OCI-LY1 (cell line): Measurements from ENCODE around the gene SON.

ENCODE experiments used
- H2AFZ ChIP-seq: fragments of 200-600 bp; sonication (generic), shearing (Covaris generic); 2 replicates; pipeline ENCODE4 v1.6.0; 2014; ENCODE audit warnings: antibody characterized with exemption, mild to moderate bottlenecking, low read length
- H3F3A ChIP-seq: fragments of 200-600 bp; sonication (generic), shearing (Covaris generic); 2 replicates; pipeline ENCODE4 v1.6.0; 2014; ENCODE audit warnings: mild to moderate bottlenecking, antibody characterized with exemption, low read length, moderate library complexity; ENCODE audit not compliant: insufficient read depth
- H3K27ac ChIP-seq: fragments of 200-600 bp; sonication (generic); 2 replicates; pipeline ENCODE4 v1.5.1; 2014; ENCODE audit warnings: low read length, mixed run types, mild to moderate bottlenecking, low read depth; ENCODE audit not compliant: poor library complexity, severe bottlenecking
- H3K27me3 ChIP-seq: fragments of 200-600 bp; sonication (generic); 2 replicates; pipeline ENCODE4 v1.6.0; 2014; ENCODE audit warnings: antibody characterized with exemption, mild to moderate bottlenecking, low read length, moderate library complexity; ENCODE audit not compliant: insufficient read depth
- H3K36me3 ChIP-seq: fragments of 200-600 bp; sonication (generic); 2 replicates; pipeline ENCODE4 v1.6.1; 2014; ENCODE audit warnings: mild to moderate bottlenecking, antibody characterized with exemption, low read length, moderate library complexity, mixed read lengths; ENCODE audit not compliant: insufficient read depth
- H3K4me1 ChIP-seq: fragments of 200-600 bp; sonication (generic); 2 replicates; pipeline ENCODE4 v1.5.1; 2014; ENCODE audit warnings: mild to moderate bottlenecking, low read length, moderate library complexity; ENCODE audit not compliant: insufficient read depth, severe bottlenecking
- H3K4me2 ChIP-seq: fragments of 200-600 bp; sonication (generic), shearing (Covaris generic); 2 replicates; pipeline ENCODE4 v1.6.1; 2014; ENCODE audit warnings: low read length
- H3K4me3 ChIP-seq: fragments of 200-600 bp; sonication (generic); 2 replicates; pipeline ENCODE4 v1.5.1; 2014; ENCODE audit warnings: low read length, low read depth, mild to moderate bottlenecking, mixed read lengths; ENCODE audit not compliant: poor library complexity, severe bottlenecking
- H3K79me2 ChIP-seq: fragments of 200-600 bp; shearing (Covaris generic); 2 replicates; pipeline ENCODE4 v1.6.1; 2016; ENCODE audit warnings: mixed run types, low read length, mixed read lengths; ENCODE audit not compliant: insufficient read depth
- H3K9ac ChIP-seq: fragments of 200-600 bp; sonication (generic), shearing (Covaris generic); 2 replicates; pipeline ENCODE4 v1.6.1; 2014; ENCODE audit warnings: mild to moderate bottlenecking, low read length, mixed read lengths
- H3K9me2 ChIP-seq: fragments of 200-600 bp; sonication (generic), shearing (Covaris generic); 2 replicates; pipeline ENCODE4 v1.6.1; 2014; ENCODE audit warnings: low read depth, mild to moderate bottlenecking, low read length, mixed read lengths
- H3K9me3 ChIP-seq: fragments of 200-600 bp; shearing (Covaris generic); 2 replicates; pipeline ENCODE4 v1.6.1; 2014; ENCODE audit warnings: low read length, mixed read lengths
- H4K20me1 ChIP-seq: fragments of 200-600 bp; sonication (generic), shearing (Covaris generic); 2 replicates; pipeline ENCODE4 v1.6.0; 2016; ENCODE audit warnings: mild to moderate bottlenecking, low read length; ENCODE audit not compliant: insufficient read depth
- CTCF ChIP-seq: fragments of 200-600 bp; sonication (generic), shearing (Covaris generic); IDR thresholded peaks from 2 replicates; pipeline ENCODE4 v1.5.1; 2017; ENCODE audit warnings: mild to moderate bottlenecking, antibody characterized with exemption, low read length, moderate library complexity, mixed read lengths
- EZH2 ChIP-seq: fragments of 200-600 bp; sonication (generic), shearing (Covaris generic); IDR thresholded peaks from 2 replicates; pipeline ENCODE4 v1.8.0; 2017; ENCODE audit warnings: borderline replicate concordance, mixed run types, mild to moderate bottlenecking, antibody characterized with exemption, low read length, moderate library complexity, mixed read lengths

SON gene

GRCh38 chr21:33518899-33519298 lies 23.9 kb upstream of the SON start:
- H3K9ac ChIP-seq, result no peak overlapping the region
- H3K79me2 ChIP-seq, result no peaks in the 10 kb centered on the region
- H3K4me1 ChIP-seq, result no peaks in the 10 kb centered on the region
- no peaks in the 10 kb centered on the region for H4K20me1 ChIP-seq
- peaks cover 96% of the 10 kb centered on the region for H3K36me3 ChIP-seq
- H3K9me2 ChIP-seq, result no peaks in the 10 kb centered on the region
- no peak overlapping the region for H3K4me2 ChIP-seq
- H2AFZ ChIP-seq, result no peak overlapping the region
- H3K27ac ChIP-seq, result no peak overlapping the region
- no peak for TF ChIP-seq EZH2
- H3K4me3 ChIP-seq, result no peak overlapping the region
- H3K9me3 ChIP-seq, result no peaks in the 10 kb centered on the region
- H3F3A ChIP-seq, result no peaks in the 10 kb centered on the region
- no peaks in the 10 kb centered on the region for H3K27me3 ChIP-seq

- H3K9me3 ChIP-seq, result no peaks in the 10 kb centered on the region
Observed at GRCh38 chr21:33522297-33522952, 20.4 kb upstream of the SON start.

GRCh38 chr21:33522953-33523349 lies 19.9 kb upstream of the SON start:
- Histone ChIP-seq H3K79me2 (no peaks in the 10 kb centered on the region), H3K36me3 (peaks cover 92% of the 10 kb centered on the region), H3K27ac (no peak overlapping the region), H3K9me3 (no peaks in the 10 kb centered on the region), H3K4me1 (no peaks in the 10 kb centered on the region), H4K20me1 (no peaks in the 10 kb centered on the region), H3K9me2 (no peaks in the 10 kb centered on the region), H3F3A (no peaks in the 10 kb centered on the region), H2AFZ (no peak overlapping the region), H3K27me3 (no peaks in the 10 kb centered on the region), H3K4me2 (no peak overlapping the region), H3K9ac (no peak overlapping the region), H3K4me3 (no peak overlapping the region)
- TF ChIP-seq CTCF, result no peak
- TF ChIP-seq EZH2, result no peak

More at GRCh38 chr21:33522297-33522952, 20.4 kb upstream of the SON start:
- TF ChIP-seq EZH2 (no peak), CTCF (no peak)
- no peak overlapping the region for H3K9ac ChIP-seq
- H3K4me1 ChIP-seq, result no peaks in the 10 kb centered on the region
- no peaks in the 10 kb centered on the region for H4K20me1 ChIP-seq
- H3K79me2 ChIP-seq, result no peaks in the 10 kb centered on the region
- H3K36me3 ChIP-seq, result peaks cover 92% of the 10 kb centered on the region
- H3F3A ChIP-seq, result no peaks in the 10 kb centered on the region
- H3K4me2 ChIP-seq, result no peak overlapping the region
- no peak overlapping the region for H3K27ac ChIP-seq
- no peak overlapping the region for H2AFZ ChIP-seq
- no peaks in the 10 kb centered on the region for H3K27me3 ChIP-seq
- no peak overlapping the region for H3K4me3 ChIP-seq
- no peaks in the 10 kb centered on the region for H3K9me2 ChIP-seq

- no peak overlapping the region for H3K4me3 ChIP-seq
- H3K9me3 ChIP-seq, result no peaks in the 10 kb centered on the region
- no peak overlapping the region for H3K27ac ChIP-seq
- no peaks in the 10 kb centered on the region for H3K4me1 ChIP-seq
- H3K36me3 ChIP-seq, result peaks cover 99% of the 10 kb centered on the region
- TF ChIP-seq CTCF, result no peak
- no peak for TF ChIP-seq EZH2
- no peaks in the 10 kb centered on the region for H3K9me2 ChIP-seq
- no peak overlapping the region for H2AFZ ChIP-seq
- H3K9ac ChIP-seq, result no peak overlapping the region
- H4K20me1 ChIP-seq, result no peaks in the 10 kb centered on the region
- no peak overlapping the region for H3K4me2 ChIP-seq
- peaks cover 3% of the 10 kb centered on the region for H3F3A ChIP-seq
- no peaks in the 10 kb centered on the region for H3K27me3 ChIP-seq
- no peaks in the 10 kb centered on the region; the same call in 1 of the 2 replicates for H3K79me2 ChIP-seq
Observed at GRCh38 chr21:33531007-33531406, 11.8 kb upstream of the SON start.
